ENCODE measurements around the gene FAM193B.
"Not testable (repeated sequence)": the region's sequence is repeated elsewhere in the genome, so short reads cannot be mapped to it uniquely, and the experiment has no call there.

The FAM193B gene

GRCh38 chr5:177536386-177536785 is 18.0 kb downstream of the FAM193B start:
- DNase-seq, result no peak

DNA sequence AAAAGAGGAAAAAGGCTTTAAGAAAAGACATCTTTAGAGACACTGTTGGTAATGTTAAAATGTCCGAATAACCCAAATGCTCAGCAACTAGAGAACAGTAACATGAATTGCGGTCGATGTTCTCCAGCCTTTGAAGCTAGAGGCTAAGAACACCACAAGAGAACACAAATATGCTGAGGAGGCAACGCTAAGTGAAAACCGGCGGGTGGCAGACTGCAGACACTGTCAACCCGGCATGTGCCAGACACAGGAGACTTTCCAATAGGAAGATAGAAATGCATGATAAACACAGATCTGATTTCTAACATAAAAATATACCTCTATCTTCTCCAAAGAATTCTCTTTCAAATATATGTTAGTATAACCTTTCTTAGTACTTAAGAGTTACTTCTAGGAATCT is 19.2 kb downstream of the FAM193B start:
- no peak for DNase-seq

DNA sequence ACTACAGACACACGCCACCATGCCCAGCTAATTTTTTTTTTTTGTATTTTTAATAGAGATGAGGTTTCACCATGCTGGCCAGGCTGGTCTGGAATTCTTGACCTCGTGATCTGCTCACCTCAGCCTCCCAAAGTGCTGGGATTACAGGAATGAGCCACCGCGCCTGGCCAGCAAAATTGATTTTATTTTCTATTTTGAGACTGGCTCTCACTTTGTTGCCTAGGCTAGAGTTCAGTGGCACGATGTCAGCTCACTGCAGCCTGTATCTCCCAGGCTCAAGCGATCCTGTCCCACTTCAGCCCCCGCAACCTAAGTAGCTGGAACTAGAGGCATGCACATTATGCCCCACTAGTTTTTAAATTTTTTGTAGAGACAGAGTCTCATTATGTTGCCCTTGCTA is 19.9 kb downstream of the FAM193B start:
- not testable (repeated sequence) for DNase-seq

- DNase-seq, result no peak
Measured at GRCh38 chr5:177531209-177531940, 23.0 kb downstream of the FAM193B start.

DNA sequence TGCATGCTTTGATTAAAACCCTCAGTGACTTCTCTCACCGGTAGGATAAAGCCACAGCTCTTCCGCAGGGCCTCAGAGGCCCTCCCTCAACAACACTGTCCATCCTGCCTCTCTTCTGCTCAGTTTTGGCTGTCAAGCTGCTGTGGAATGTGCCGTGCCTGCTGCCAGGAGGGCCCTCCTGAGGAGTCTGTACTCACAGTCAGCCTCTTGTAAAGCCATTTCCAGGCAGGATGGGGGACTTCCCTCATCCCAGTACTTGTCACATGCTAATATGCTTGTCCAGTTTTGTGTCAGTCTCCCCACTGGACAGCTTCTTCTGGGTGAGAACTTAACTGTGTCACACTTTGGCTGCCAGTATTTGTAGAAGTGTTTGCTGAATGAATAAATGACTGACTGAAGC is 23.7 kb downstream of the FAM193B start:
- no peak for DNase-seq

DNA sequence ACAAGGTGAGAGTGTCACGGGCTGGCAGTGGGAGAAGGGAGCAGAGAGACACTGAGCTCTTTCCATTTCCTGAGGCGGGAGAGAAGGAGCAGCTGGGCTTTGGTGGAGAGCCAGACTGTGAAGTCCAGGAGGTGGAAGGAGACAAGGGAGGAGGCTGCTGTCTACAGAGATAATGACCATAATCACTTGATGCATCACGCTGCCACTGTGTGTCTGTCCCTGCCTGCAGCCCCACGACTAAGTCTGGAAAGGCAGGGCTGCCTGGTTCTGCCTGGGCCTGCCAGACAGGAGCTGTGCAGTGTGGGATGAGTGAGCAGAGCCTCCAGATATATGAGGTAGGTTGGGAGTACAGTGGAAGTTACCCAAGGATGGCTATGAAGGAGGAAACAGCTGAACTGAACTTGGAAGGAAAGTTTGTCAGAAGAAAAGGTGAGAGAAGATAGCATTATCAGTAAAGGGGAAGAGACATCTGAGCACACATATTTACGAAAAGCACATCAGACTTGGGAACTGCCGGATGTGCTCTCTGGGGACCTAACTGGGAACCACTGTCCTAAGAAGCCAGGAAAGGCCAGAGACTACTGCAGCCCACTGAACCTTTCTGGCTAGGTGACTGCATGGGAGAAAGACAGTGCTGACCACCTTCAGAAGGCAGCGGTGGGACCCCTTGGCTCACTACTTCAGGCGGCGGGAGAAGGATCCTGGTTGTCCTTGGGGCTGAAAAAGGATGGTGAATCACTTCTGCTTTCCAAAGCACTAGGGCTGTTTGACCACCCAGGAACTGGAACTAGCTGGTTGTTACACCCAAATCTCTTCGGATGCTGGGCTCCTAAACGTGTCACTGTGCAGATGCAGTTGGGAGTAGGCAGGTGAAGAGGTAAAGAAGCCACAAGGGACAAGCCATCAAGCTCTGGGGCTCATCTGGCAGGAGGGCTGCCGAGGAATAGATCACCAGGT is 24.8 kb downstream of the FAM193B start:
- DNase-seq, result no peak

GRCh38 chr5:177528631-177529030 is 25.7 kb downstream of the FAM193B start:
- DNase-seq, result no peak

GRCh38 chr5:177527595-177527994 is 26.8 kb downstream of the FAM193B start:
- no peak for DNase-seq

GRCh38 chr5:177526791-177527190 is 27.6 kb downstream of the FAM193B start:
- DNase-seq, result no peak

- no peak for DNase-seq
Measured at GRCh38 chr5:177526191-177526590, 28.2 kb downstream of the FAM193B start.

GRCh38 chr5:177524941-177525655 is 29.3 kb downstream of the FAM193B start:
- DNase-seq, result no peak

- no peak for DNase-seq
Measured at GRCh38 chr5:177524539-177524900, 29.8 kb downstream of the FAM193B start.

GRCh38 chr5:177523711-177524538 is 30.4 kb downstream of the FAM193B start:
- no peak for DNase-seq

GRCh38 chr5:177520916-177521513 is 33.3 kb downstream of the FAM193B start:
- no peak for DNase-seq

DNA sequence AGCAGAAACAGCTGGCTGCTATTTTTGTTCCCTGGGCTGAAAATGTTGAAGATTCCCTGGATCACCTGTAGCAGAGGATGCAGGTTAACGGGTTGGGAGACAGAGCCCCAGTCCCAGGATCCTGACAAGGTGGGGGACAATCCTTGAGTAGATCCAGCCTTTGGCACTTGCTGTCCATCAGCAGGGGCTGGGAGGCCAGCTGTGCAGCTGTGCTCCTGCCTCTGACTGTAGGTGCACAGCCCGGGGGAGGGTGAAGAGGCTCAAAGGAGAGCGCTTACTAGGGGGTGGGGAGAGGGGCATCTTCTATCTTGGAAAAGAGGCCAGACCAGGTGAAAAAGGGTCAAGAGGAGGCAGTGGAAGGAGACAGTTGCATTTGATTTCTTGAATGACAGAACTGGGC is 34.1 kb downstream of the FAM193B start:
- DNase-seq, result no peak

- DNase-seq, result no peak
Measured at GRCh38 chr5:177519463-177520235, 34.7 kb downstream of the FAM193B start.

DNA sequence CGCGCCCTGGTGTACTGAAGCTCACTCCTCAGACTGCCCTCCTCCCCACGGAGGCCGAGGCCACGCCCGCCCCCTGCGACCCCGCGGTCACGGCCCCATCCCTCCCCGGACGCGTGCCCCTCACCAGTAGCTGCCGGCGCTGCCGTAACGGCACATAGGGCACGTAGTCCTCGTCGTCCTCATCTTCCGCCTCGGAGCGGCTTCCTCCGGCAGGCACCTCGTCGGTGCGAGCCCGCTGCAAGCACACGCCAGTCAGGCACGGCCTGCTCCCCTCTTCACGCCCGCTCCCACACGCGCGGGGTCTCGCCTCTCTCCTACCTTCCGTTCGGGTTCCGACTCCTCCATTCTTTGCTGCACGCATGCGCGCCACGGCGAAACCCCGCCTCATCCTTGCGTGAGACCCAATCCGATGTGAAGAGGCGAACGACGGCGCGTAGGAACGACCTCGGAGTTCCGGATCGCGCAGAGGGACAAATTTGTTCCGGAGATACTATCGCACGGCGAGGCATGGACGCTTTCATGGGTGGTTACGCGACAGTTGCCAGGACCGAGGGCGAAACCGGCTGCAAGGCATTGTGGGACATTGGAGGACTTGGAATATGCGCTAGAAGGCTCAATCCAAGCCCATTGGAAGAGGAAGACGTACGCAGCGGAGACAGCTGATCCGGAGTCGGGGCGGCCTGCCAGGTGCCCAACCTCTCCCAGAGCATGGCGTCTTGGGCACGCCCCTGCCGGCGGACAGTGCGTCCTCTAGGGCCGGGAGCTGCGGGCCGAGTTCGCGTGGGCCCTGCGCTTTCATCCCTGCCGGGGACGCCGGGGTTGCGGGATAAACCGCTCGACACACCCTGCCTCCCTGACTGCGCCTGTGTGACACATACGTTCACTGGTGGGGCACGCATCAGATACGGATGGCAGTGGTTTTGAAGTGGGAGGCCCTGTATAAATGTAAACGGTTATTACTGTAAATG is 37.5 kb downstream of the FAM193B start, which contains the start of gene DDX41:
Gene DDX41 (minus strand): TSS at position 361 of the 968 bp plus-strand sequence. CDS start 16 bp downstream, at position 345.
- peak; percentile 99 for DNase-seq

- DNase-seq, result no peak
Measured at GRCh38 chr5:177515580-177515979, 38.8 kb downstream of the FAM193B start.

DNA sequence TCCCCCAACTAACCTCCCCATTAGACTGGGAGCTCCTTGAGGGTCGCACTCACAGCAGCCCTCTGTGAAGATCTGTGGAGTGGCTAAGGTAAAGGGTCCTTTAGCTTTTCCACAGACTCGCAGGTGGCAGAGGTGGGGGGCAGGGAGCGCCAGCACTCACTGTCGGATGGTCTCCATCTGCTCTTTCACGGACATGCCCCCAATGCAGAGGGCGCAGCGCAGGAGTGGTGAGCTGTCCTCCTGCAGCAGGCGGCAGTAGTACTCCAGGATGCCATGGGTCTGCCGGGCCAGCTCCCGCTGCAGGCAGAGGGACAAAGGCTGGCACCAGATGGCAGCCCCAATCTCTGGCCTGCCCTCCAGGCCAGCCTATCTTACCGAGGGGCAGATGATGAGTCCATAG is 39.8 kb downstream of the FAM193B start:
- DNase-seq, result no peak

DNA sequence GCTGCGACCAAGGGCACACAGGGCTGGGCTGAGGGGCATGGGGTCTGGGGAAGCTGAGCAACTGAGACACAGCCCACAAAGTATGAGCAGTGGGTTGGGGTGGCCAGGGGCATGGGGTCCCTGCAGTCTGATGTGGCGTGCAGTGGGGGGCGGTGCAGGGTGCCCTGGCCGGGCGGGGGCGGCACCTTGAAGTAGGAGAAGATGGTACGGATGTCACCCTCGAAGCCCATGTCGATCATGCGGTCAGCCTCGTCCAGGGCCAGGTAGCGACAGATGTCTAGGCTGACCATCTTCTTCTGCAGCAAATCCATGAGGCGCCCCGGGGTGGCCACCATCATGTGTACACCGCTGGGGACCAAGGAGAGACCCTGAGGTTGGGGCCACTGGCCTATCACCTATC is 40.9 kb downstream of the FAM193B start:
- no peak for DNase-seq
